Measurements from ENCODE around the gene GANAB. TPM values are rescaled to one million over a fixed set of nuclear protein-coding genes. Genes with fewer than 3 reads are reported as not detected.

Gene GANAB
- total RNA-seq: 219 and 230 TPM in 2 replicates

GRCh38 chr11:62645946-62646824 lies at the start of gene GANAB:
Gene GANAB (minus strand): TSS chr11:62646613. CDS start chr11:62646599, 14 bp downstream.

GRCh38 chr11:62689421-62690183 lies 43.2 kb upstream of the GANAB start, which contains the start of gene LRRN4CL:
Gene LRRN4CL (minus strand): TSS chr11:62689530. CDS start chr11:62688508, 1,022 bp downstream.

GRCh38 chr11:62678770-62679696 lies 32.6 kb upstream of the GANAB start, which contains the start of gene UBXN1:
Gene UBXN1 (minus strand): TSS chr11:62679073. CDS start chr11:62678923, 150 bp downstream.

GRCh38 chr11:62671608-62672389 lies 25.4 kb upstream of the GANAB start, which contains the start of the genes LBHD1 and UQCC3:
Gene LBHD1 (minus strand): TSS chr11:62672267. CDS start chr11:62670031, 2,236 bp downstream.
Gene UQCC3 (plus strand): TSS chr11:62671673. CDS start chr11:62671746, 73 bp downstream.

GRCh38 chr11:62665075-62665598 lies 18.7 kb upstream of the GANAB start, which contains the start of the genes C11orf98 and CSKMT:
Gene C11orf98 (minus strand): TSS chr11:62665210. CDS start chr11:62665169, 41 bp downstream.
Gene CSKMT (plus strand): TSS chr11:62665312. CDS start chr11:62665880, 568 bp downstream.

GRCh38 chr11:62621567-62622470 lies 24.6 kb downstream of the GANAB start, which contains the start of gene B3GAT3:
Gene B3GAT3 (minus strand): TSS chr11:62621986. CDS start chr11:62621947, 39 bp downstream.

GRCh38 chr11:62612366-62613290 lies 33.8 kb downstream of the GANAB start, which contains the start of the genes EML3 and ROM1:
Gene EML3 (minus strand): TSS chr11:62612775. CDS start chr11:62612457, 318 bp downstream.
Gene ROM1 (plus strand): TSS chr11:62613257. CDS start chr11:62613282, 25 bp downstream.

GRCh38 chr11:62601372-62602140 lies 44.9 kb downstream of the GANAB start, which contains the start of gene MTA2:
Gene MTA2 (minus strand): TSS chr11:62601865. CDS start chr11:62601450, 415 bp downstream.

GRCh38 chr11:62591448-62592145 lies 54.8 kb downstream of the GANAB start, which contains the start of gene TUT1:
Gene TUT1 (minus strand): TSS chr11:62591523. CDS start chr11:62591485, 38 bp downstream.

Small RNAs within 50 kb of the gene (small RNA-seq; reads per million reads assigned to genes)
- gene AP001458.1 (not detected), gene SNORA57 (not detected)

Other genes starting within 250 kb of the GANAB start
- gene SCGB1A1, start 227.6 kb downstream of the GANAB start, total RNA-seq: not detected in 2 replicates
- gene AHNAK, start 99.8 kb downstream of the GANAB start, total RNA-seq: 791 and 990 TPM in 2 replicates
- 1,113 and 1,272 TPM in 2 replicates for gene EEF1G, start 72.7 kb downstream of the GANAB start, total RNA-seq
- 8.5 and 12.6 TPM in 2 replicates for gene TUT1, start 55.1 kb downstream of the GANAB start, total RNA-seq
- 195 and 203 TPM in 2 replicates for gene MTA2, start 44.7 kb downstream of the GANAB start, total RNA-seq
- gene EML3, start 33.8 kb downstream of the GANAB start, total RNA-seq: 28.2 and 35.3 TPM in 2 replicates
- gene ROM1, start 33.4 kb downstream of the GANAB start, total RNA-seq: 3.7 and 5.1 TPM in 2 replicates
- 11.8 and 12.3 TPM in 2 replicates for gene B3GAT3, start 24.6 kb downstream of the GANAB start, total RNA-seq
- gene INTS5, start 6.7 kb upstream of the GANAB start, total RNA-seq: 23.5 and 27.5 TPM in 2 replicates
- 32.7 and 44.0 TPM in 2 replicates for gene C11orf98, start 18.6 kb upstream of the GANAB start, total RNA-seq
- gene CSKMT, start 18.7 kb upstream of the GANAB start, total RNA-seq: 7.7 and 10.6 TPM in 2 replicates
- 5.8 and 5.9 TPM in 2 replicates for gene UQCC3, start 25.1 kb upstream of the GANAB start, total RNA-seq
- gene LBHD1, start 25.7 kb upstream of the GANAB start, total RNA-seq: 4.8 and 6.0 TPM in 2 replicates
- gene UBXN1, start 32.5 kb upstream of the GANAB start, total RNA-seq: 96.7 and 129 TPM in 2 replicates
- gene LRRN4CL, start 42.9 kb upstream of the GANAB start, total RNA-seq: not detected in 2 replicates
- gene BSCL2, start 60.8 kb upstream of the GANAB start, total RNA-seq: 16.5 and 16.8 TPM in 2 replicates
- gene GNG3, start 61.1 kb upstream of the GANAB start, total RNA-seq: not detected in 2 replicates
- 22.6 and 24.3 TPM in 2 replicates for gene HNRNPUL2, start 80.8 kb upstream of the GANAB start, total RNA-seq
- gene TTC9C, start 81.9 kb upstream of the GANAB start, total RNA-seq: 27.1 and 32.9 TPM in 2 replicates
- 7.2 and 8.0 TPM in 2 replicates for gene ZBTB3, start 107.5 kb upstream of the GANAB start, total RNA-seq
- 44.5 and 48.2 TPM in 2 replicates for gene POLR2G, start 115.0 kb upstream of the GANAB start, total RNA-seq
- gene TAF6L, start 124.8 kb upstream of the GANAB start, total RNA-seq: 16.2 and 19.7 TPM in 2 replicates
- gene TMEM179B, start 140.8 kb upstream of the GANAB start, total RNA-seq: 28.4 and 31.9 TPM in 2 replicates
- gene TMEM223, start 145.4 kb upstream of the GANAB start, total RNA-seq: 8.9 and 10.1 TPM in 2 replicates
- gene NXF1, start 158.8 kb upstream of the GANAB start, total RNA-seq: 47.5 and 52.9 TPM in 2 replicates
- gene STX5, start 185.4 kb upstream of the GANAB start, total RNA-seq: 28.1 TPM in 2 replicates
- gene TEX54, start 186.2 kb upstream of the GANAB start, total RNA-seq: not detected in 2 replicates
- gene WDR74, start 193.0 kb upstream of the GANAB start, total RNA-seq: 38.7 and 44.7 TPM in 2 replicates
- 128 and 158 TPM in 2 replicates for gene SLC3A2, start 234.3 kb upstream of the GANAB start, total RNA-seq

Data from thoracic aorta endothelial cell (primary cell).